SK-N-SH (cell line): ENCODE data around the gene TMEM63B. TPM values are rescaled to one million over a fixed set of nuclear protein-coding genes. Genes with fewer than 3 reads are reported as not detected.

ENCODE experiments used
- CTCF ChIA-PET: fragments of 300-600, 350-600 bp; formaldehyde crosslinking; extraction: SDS; loops from one replicate; lab custom pipeline; 2021; lab: Yijun Ruan, JAX
- POLR2A ChIA-PET: fragments of 350-600 bp; sonication (Branson Sonifier 250); formaldehyde crosslinking; extraction: SDS; loops from one replicate; lab custom pipeline; 2020; ENCODE audit warnings: antibody characterized with exemption, inconsistent platforms; lab: Yijun Ruan, JAX
- DNase-seq: peaks from one replicate; pipeline ENCODE4 v3.0.0; 2012
- H2AFZ ChIP-seq: fragments of 200-600 bp; sonication (generic); 2 replicates; pipeline ENCODE4 v1.8.1; 2016; ENCODE audit warnings: antibody characterized with exemption, mild to moderate bottlenecking, low read depth
- H3F3A ChIP-seq: fragments of 200-600 bp; sonication (generic); replicated peaks from 2 replicates; pipeline ENCODE3; 2016; ENCODE audit warnings: antibody characterized with exemption, mild to moderate bottlenecking; ENCODE audit not compliant: insufficient read depth
- H3K27ac ChIP-seq, 2 experiments: fragments of 200-500 bp in 1 of 2; fragments of 200-600 bp in 1 of 2; sonication (Bioruptor generic) in 1 of 2; sonication (generic), shearing (Covaris generic) in 1 of 2; 2 replicates each; pipeline versions ENCODE4 v1.5.1 to v1.6.1; 2014 to 2016; ENCODE audit warnings: low read depth in 2 of 2, inconsistent platforms in 1 of 2, low read length in 1 of 2, mild to moderate bottlenecking in 1 of 2, mixed read lengths in 1 of 2
- H3K27me3 ChIP-seq: fragments of 200-600 bp; sonication (generic), shearing (Covaris generic); 2 replicates; pipeline ENCODE4 v1.6.1; 2016; ENCODE audit warnings: mixed run types; ENCODE audit not compliant: insufficient read depth
- H3K36me3 ChIP-seq, 2 experiments: fragments of 200-500 bp in 1 of 2; fragments of 200-600 bp in 1 of 2; sonication (Bioruptor generic) in 1 of 2; sonication (generic) in 1 of 2; replicated peaks in 1 of 2; 2 replicates each; pipeline versions ENCODE3 to v1.5.1; 2014 to 2016; ENCODE audit warnings: low read length in 1 of 2, mild to moderate bottlenecking in 1 of 2; ENCODE audit not compliant: insufficient read depth in 2 of 2, control insufficient read depth in 1 of 2
- H3K4me1 ChIP-seq, 2 experiments: fragments of 200-500 bp in 1 of 2; fragments of 200-600 bp in 1 of 2; sonication (Bioruptor generic) in 1 of 2; sonication (generic), shearing (Covaris generic) in 1 of 2; 2 replicates each; pipeline versions ENCODE4 v1.5.1 to v1.6.1; 2014 to 2016; ENCODE audit warnings: low read depth in 1 of 2, low read length in 1 of 2, mixed run types in 1 of 2; ENCODE audit not compliant: insufficient read depth in 2 of 2, control insufficient read depth in 1 of 2
- H3K4me2 ChIP-seq: fragments of 200-600 bp; sonication (generic), shearing (Covaris generic); 2 replicates; pipeline ENCODE4 v1.6.1; 2017; ENCODE audit warnings: mixed run types
- H3K4me3 ChIP-seq, 2 experiments: fragments of 200-500 bp in 1 of 2; fragments of 200-600 bp in 1 of 2; sonication (Bioruptor generic) in 1 of 2; sonication (generic), shearing (Covaris generic) in 1 of 2; 2 replicates each; pipeline versions ENCODE4 v1.5.1 to v1.8.1; 2014 to 2016; ENCODE audit warnings: low read depth in 2 of 2, inconsistent platforms in 1 of 2, low read length in 1 of 2, mild to moderate bottlenecking in 1 of 2, mixed read lengths in 1 of 2, moderate library complexity in 1 of 2
- H3K79me2 ChIP-seq: fragments of 200-600 bp; sonication (generic); 2 replicates; pipeline ENCODE4 v1.8.1; 2017; ENCODE audit warnings: mild to moderate bottlenecking; ENCODE audit not compliant: insufficient read depth
- H3K9ac ChIP-seq: fragments of 200-600 bp; sonication (generic); 2 replicates; pipeline ENCODE4 v1.6.1; 2017; ENCODE audit warnings: mixed run types
- H3K9me2 ChIP-seq: fragments of 200-600 bp; sonication (generic); 2 replicates; pipeline ENCODE4 v1.6.1; 2017; ENCODE audit warnings: mixed run types
- H3K9me3 ChIP-seq: fragments of 200-600 bp; sonication (generic); 2 replicates; pipeline ENCODE4 v1.6.1; 2017; ENCODE audit warnings: mixed run types, mild to moderate bottlenecking, moderate library complexity
- H4K20me1 ChIP-seq: fragments of 200-600 bp; sonication (generic); 2 replicates; pipeline ENCODE4 v1.6.1; 2017; ENCODE audit warnings: mild to moderate bottlenecking, mixed run types; ENCODE audit not compliant: insufficient read depth
- EZH2phosphoT487 ChIP-seq: fragments of 200-600 bp; sonication (generic); IDR thresholded peaks from 2 replicates; pipeline ENCODE4 v1.6.1; 2017; ENCODE audit warnings: low read depth, mixed run types, mild to moderate bottlenecking, antibody characterized with exemption, moderate library complexity, borderline replicate concordance
- FOXJ3 ChIP-seq: sonication (generic); formaldehyde crosslinking; IDR thresholded peaks from 2 replicates; pipeline ENCODE4 v1.5.1; 2020; ENCODE audit warnings: mild to moderate bottlenecking, missing genetic modification reagents
- FOXM1 ChIP-seq: IDR thresholded peaks from 2 replicates; pipeline ENCODE4 v1.4.0; 2012; ENCODE audit warnings: low read depth, mild to moderate bottlenecking
- GABPA ChIP-seq: IDR thresholded peaks from 2 replicates; pipeline ENCODE4 v1.4.0; 2012; ENCODE audit warnings: low read depth, mild to moderate bottlenecking
- JUND ChIP-seq: IDR thresholded peaks from 2 replicates; pipeline ENCODE4 v1.4.0; 2012
- RXRA ChIP-seq: IDR thresholded peaks from 2 replicates; pipeline ENCODE4 v1.4.0; 2012; ENCODE audit warnings: low read depth, mild to moderate bottlenecking, borderline replicate concordance
- SIN3A ChIP-seq: IDR thresholded peaks from 2 replicates; pipeline ENCODE4 v1.6.1; 2012; ENCODE audit warnings: low read depth, mild to moderate bottlenecking, low read length, moderate library complexity, borderline replicate concordance
- SMC3 ChIP-seq: IDR thresholded peaks from 2 replicates; pipeline ENCODE4 v1.6.1; 2012; ENCODE audit warnings: low read depth, low read length, improper control_type of control experiment
- TAF1 ChIP-seq: IDR thresholded peaks from 2 replicates; pipeline ENCODE4 v1.6.1; 2012; ENCODE audit warnings: low read depth, mild to moderate bottlenecking, low read length, moderate library complexity, borderline replicate concordance
- TCF12 ChIP-seq: IDR thresholded peaks from 2 replicates; pipeline ENCODE4 v1.4.0; 2012
- WGBS: methylation state at CpG from one replicate; pipeline ENCODE4 v1.1.6; 2017; ENCODE audit warnings: low lambda C conversion rate; 5-methylcytosine and 5-hydroxymethylcytosine counted together
- polyA plus RNA-seq, 3 experiments: library from polyadenylated mRNA; depleted of rRNA; stranded (reverse); fragments of >200 nt; gene quantifications; 2 replicates each; pipeline ENCODE4 v1.2.3, GENCODE V29; 2012
- TF ChIP-seq, protein P1 (sequence below): IDR thresholded peaks from 2 replicates; pipeline ENCODE4 v1.4.0; 2012; ENCODE audit warnings: low read depth
- TF ChIP-seq, protein P2 (sequence below): fragments of 150-350 bp; IDR thresholded peaks from 2 replicates; pipeline ENCODE4 v1.6.1; 2016; ENCODE audit warnings: mild to moderate bottlenecking, low read depth, low read length
- TF ChIP-seq, protein P3 (sequence below): IDR thresholded peaks from 2 replicates; pipeline ENCODE4 v1.4.0; 2012; ENCODE audit warnings: low read depth, borderline replicate concordance
- TF ChIP-seq, protein P4 (sequence below): IDR thresholded peaks from 2 replicates; pipeline ENCODE4 v1.4.0; 2012; ENCODE audit warnings: low read depth, borderline replicate concordance

The TMEM63B gene
- polyA plus RNA-seq, 1 of the 3 experiments (the other 2 are of a cell fraction), result 52.7 TPM

DNA sequence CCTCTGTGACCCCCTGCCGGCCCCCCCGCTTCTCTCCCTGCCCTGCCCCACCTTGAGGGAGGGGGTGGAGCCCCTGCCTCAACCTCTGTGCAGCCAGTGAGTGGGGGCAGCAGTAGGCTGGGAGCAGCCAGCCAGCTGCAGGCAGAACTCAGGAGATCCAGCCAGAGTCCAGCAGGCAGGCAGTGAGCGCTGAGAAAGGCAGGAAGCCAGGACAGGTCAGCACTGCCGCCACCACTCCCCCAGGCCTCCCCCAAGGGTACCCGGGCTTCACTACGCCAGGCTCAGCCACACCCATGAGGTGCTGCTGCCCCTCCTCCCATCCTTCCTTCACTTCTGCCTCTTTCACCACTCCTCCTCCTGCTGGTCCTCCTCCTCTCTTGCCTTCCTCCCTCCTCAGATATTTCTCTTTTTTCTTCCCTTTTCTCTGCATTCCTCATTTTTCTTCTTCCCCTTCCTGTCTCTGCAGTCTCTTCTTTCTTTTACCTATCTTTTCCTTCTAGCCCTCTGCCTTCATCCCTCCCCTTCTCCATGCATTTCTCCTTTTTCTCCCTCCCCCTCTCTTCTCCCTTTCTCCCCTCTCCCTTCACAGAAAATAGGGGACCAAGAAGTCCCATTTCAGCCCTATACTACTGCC lies 11.5 kb downstream of the TMEM63B start:
- H3K4me1 ChIP-seq, result peaks cover 0 to 2% of the 10 kb centered on the region in 2 experiments; a peak in 1 of 4 replicates
- H3K27ac ChIP-seq, result no peak overlapping the region
- H3K4me2 ChIP-seq, result no peak overlapping the region
- H3K4me3 ChIP-seq, result no peak overlapping the region
- H3K36me3 ChIP-seq, result peaks cover 7 to 35% of the 10 kb centered on the region in 2 experiments
- no peaks in the 10 kb centered on the region for H3K27me3 ChIP-seq
- ChIA-PET CTCF (interaction anchor here (0.6 to 3.7 kb wide), 2 partner anchors 12 to 34 kb away, joined by 4 to 18 read pairs; no protein-coding TSS in a partner anchor), POLR2A (no interaction called here)
- H3K9ac ChIP-seq, result no peak overlapping the region
- no peaks in the 10 kb centered on the region for H3F3A ChIP-seq
- no peak for DNase-seq
- H2AFZ ChIP-seq, result no peak overlapping the region
- no peaks in the 10 kb centered on the region for H3K9me3 ChIP-seq
- H4K20me1 ChIP-seq, result peaks cover 3% of the 10 kb centered on the region; the same call in 1 of the 2 replicates
- no peaks in the 10 kb centered on the region for H3K79me2 ChIP-seq
- H3K9me2 ChIP-seq, result no peaks in the 10 kb centered on the region
- TF ChIP-seq, protein P1, sequence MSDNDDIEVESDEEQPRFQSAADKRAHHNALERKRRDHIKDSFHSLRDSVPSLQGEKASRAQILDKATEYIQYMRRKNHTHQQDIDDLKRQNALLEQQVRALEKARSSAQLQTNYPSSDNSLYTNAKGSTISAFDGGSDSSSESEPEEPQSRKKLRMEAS, result no peak
- no peak for TF ChIP-seq EZH2phosphoT487
- TF ChIP-seq, protein P2, sequence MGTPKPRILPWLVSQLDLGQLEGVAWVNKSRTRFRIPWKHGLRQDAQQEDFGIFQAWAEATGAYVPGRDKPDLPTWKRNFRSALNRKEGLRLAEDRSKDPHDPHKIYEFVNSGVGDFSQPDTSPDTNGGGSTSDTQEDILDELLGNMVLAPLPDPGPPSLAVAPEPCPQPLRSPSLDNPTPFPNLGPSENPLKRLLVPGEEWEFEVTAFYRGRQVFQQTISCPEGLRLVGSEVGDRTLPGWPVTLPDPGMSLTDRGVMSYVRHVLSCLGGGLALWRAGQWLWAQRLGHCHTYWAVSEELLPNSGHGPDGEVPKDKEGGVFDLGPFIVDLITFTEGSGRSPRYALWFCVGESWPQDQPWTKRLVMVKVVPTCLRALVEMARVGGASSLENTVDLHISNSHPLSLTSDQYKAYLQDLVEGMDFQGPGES, result no peak
- 91% methylated on average over 3 of the region's 6 CpGs for whole genome bisulfite sequencing

DNA sequence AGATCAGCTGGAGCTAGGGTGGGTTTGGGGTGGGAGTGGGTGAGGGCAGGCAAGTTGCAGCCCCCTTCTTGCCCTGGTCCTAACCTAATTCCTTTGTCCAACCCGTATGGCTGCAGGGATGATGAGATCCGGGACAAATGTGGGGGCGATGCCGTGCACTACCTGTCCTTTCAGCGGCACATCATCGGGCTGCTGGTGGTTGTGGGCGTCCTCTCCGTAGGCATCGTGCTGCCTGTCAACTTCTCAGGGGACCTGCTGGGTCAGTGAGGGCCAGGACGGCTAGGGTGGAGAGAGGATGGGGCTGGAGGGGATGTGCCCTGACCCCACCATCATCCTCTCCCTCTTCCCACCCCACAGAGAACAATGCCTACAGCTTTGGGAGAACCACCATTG lies 12.0 kb downstream of the TMEM63B start:
- POLR2A ChIA-PET, result interaction anchor here (0.6 kb wide), 1 partner anchor 108 kb away, joined by 4 read pairs; no protein-coding TSS in a partner anchor
- Histone ChIP-seq H4K20me1 (no peaks in the 10 kb centered on the region), H3K36me3 (peaks cover 12 to 39% of the 10 kb centered on the region in 2 experiments), H3F3A (no peaks in the 10 kb centered on the region), H3K9ac (no peak overlapping the region), H3K27ac (no peak overlapping the region), H3K4me3 (no peak overlapping the region), H3K4me1 (no peaks in the 10 kb centered on the region), H3K79me2 (no peaks in the 10 kb centered on the region), H2AFZ (no peak overlapping the region), H3K27me3 (no peaks in the 10 kb centered on the region), H3K9me2 (no peaks in the 10 kb centered on the region), H3K9me3 (no peaks in the 10 kb centered on the region), H3K4me2 (no peak overlapping the region)
- no peak for DNase-seq
- TF ChIP-seq, protein P3, sequence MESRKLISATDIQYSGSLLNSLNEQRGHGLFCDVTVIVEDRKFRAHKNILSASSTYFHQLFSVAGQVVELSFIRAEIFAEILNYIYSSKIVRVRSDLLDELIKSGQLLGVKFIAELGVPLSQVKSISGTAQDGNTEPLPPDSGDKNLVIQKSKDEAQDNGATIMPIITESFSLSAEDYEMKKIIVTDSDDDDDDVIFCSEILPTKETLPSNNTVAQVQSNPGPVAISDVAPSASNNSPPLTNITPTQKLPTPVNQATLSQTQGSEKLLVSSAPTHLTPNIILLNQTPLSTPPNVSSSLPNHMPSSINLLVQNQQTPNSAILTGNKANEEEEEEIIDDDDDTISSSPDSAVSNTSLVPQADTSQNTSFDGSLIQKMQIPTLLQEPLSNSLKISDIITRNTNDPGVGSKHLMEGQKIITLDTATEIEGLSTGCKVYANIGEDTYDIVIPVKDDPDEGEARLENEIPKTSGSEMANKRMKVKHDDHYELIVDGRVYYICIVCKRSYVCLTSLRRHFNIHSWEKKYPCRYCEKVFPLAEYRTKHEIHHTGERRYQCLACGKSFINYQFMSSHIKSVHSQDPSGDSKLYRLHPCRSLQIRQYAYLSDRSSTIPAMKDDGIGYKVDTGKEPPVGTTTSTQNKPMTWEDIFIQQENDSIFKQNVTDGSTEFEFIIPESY, result no peak
- TF ChIP-seq, protein P4, sequence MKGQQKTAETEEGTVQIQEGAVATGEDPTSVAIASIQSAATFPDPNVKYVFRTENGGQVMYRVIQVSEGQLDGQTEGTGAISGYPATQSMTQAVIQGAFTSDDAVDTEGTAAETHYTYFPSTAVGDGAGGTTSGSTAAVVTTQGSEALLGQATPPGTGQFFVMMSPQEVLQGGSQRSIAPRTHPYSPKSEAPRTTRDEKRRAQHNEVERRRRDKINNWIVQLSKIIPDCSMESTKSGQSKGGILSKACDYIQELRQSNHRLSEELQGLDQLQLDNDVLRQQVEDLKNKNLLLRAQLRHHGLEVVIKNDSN, result no peak
- no peak for TF ChIP-seq FOXM1
- TF ChIP-seq RXRA, result no peak
- TF ChIP-seq GABPA, result no peak
- TF ChIP-seq SMC3, result no peak
- TF ChIP-seq, protein P1, result no peak
- TF ChIP-seq JUND, result no peak
- no peak for TF ChIP-seq FOXJ3 (CRISPR knock-in tag)
- no peak for TF ChIP-seq TAF1
- no peak for TF ChIP-seq TCF12
- no peak for TF ChIP-seq SIN3A
- TF ChIP-seq, protein P2, result no peak
- CTCF ChIA-PET, result interaction anchor here (1.3 to 3.7 kb wide), 2 partner anchors 8 to 11 kb away, joined by 3 to 18 read pairs; no protein-coding TSS in a partner anchor
- 92% methylated on average over 10 of the region's 10 CpGs for WGBS
